GM12878 (cell line): ENCODE results near the gene VLDLR. TPM values are rescaled to one million over a fixed set of nuclear protein-coding genes. Genes with fewer than 3 reads are reported as not detected.

Source experiments
- E2F4 ChIP-seq: IDR thresholded peaks from 2 replicates; pipeline ENCODE4 v1.6.1; 2012; ENCODE audit warnings: low read depth, low read length, improper control_type of control experiment
- EZH2 ChIP-seq: IDR thresholded peaks from 2 replicates; pipeline ENCODE4 v1.6.1; 2012; ENCODE audit warnings: low read depth, mild to moderate bottlenecking, control low read depth, inconsistent platforms, low read length, borderline replicate concordance; ENCODE audit not compliant: control insufficient read depth
- FOXM1 ChIP-seq: IDR thresholded peaks from 2 replicates; pipeline ENCODE4 v1.6.1; 2012; ENCODE audit warnings: low read depth, mild to moderate bottlenecking, inconsistent platforms, low read length, moderate library complexity
- HSF1 ChIP-seq: fragments of 150-350 bp; IDR thresholded peaks from 2 replicates; pipeline ENCODE4 v1.6.1; 2014; ENCODE audit warnings: mild to moderate bottlenecking, low read depth, low read length
- IKZF2 ChIP-seq, 2 experiments: fragments of 450-650 bp; IDR thresholded peaks; 2 replicates each; pipeline ENCODE4 v1.6.1; 2017; ENCODE audit warnings: mild to moderate bottlenecking in 2 of 2, moderate library complexity in 2 of 2
- IRF4 ChIP-seq: IDR thresholded peaks from 2 replicates; pipeline ENCODE4 v1.6.1; 2011; ENCODE audit warnings: low read depth, low read length
- JUNB ChIP-seq: IDR thresholded peaks from 2 replicates; pipeline ENCODE4 v1.6.1; 2016; ENCODE audit warnings: antibody characterized with exemption, mild to moderate bottlenecking
- MAX ChIP-seq: IDR thresholded peaks from 2 replicates; pipeline ENCODE4 v1.6.1; 2012; ENCODE audit warnings: low read depth, low read length, improper control_type of control experiment
- NFIC ChIP-seq: IDR thresholded peaks from 2 replicates; pipeline ENCODE4 v1.6.1; 2012; ENCODE audit warnings: low read depth, mild to moderate bottlenecking, inconsistent platforms, low read length, moderate library complexity
- NFYB ChIP-seq: IDR thresholded peaks from 2 replicates; pipeline ENCODE4 v1.6.1; 2011; ENCODE audit warnings: low read depth, mild to moderate bottlenecking, low read length, improper control_type of control experiment, moderate library complexity; ENCODE audit not compliant: insufficient read depth
- POLR2A ChIP-seq: IDR thresholded peaks from 2 replicates; pipeline ENCODE4 v1.6.1; 2011; ENCODE audit warnings: low read depth, mild to moderate bottlenecking, low read length
- RAD21 ChIP-seq: IDR thresholded peaks from 2 replicates; pipeline ENCODE4 v1.6.1; 2011; ENCODE audit warnings: mild to moderate bottlenecking, low read depth, low read length, moderate library complexity; ENCODE audit not compliant: insufficient read depth
- RBBP5 ChIP-seq: fragments of 200-600 bp; sonication (generic); conservative IDR thresholded peaks from 2 replicates; pipeline ENCODE4 v1.6.1; 2016
- RUNX3 ChIP-seq: IDR thresholded peaks from 2 replicates; pipeline ENCODE4 v1.6.1; 2012; ENCODE audit warnings: low read length, inconsistent platforms
- SP1 ChIP-seq: IDR thresholded peaks from one replicate; pipeline ENCODE4 v1.6.1; 2011; ENCODE audit warnings: low read depth, low read length
- ZNF207 ChIP-seq: fragments of 450-650 bp; IDR thresholded peaks from 2 replicates; pipeline ENCODE4 v1.6.1; 2014; ENCODE audit warnings: antibody characterized with exemption, mild to moderate bottlenecking, borderline replicate concordance
- polyA plus RNA-seq, 11 experiments: library from polyadenylated mRNA; depleted of rRNA in 4 of 11; unstranded in 6 of 11; stranded (reverse) in 5 of 11; fragments of >200 nt; fragmentation: Nextera tagmentation in 4 of 11; fragmentation: Illumina TruSeq in 1 of 11; extraction: Ambion mirVana in 4 of 11; extraction: Trizol in 1 of 11; gene quantifications; 1 replicate in 1 of 11; 2 replicates in 10 of 11; pipeline versions ENCODE4 v1.2.1 to v1.2.3, GENCODE V29; 2011 to 2016; ENCODE audit warnings: inconsistent platforms in 2 of 11, missing spikeins in 2 of 11, low read depth in 1 of 11
- total RNA-seq, 4 experiments: library from RNA; depleted of rRNA in 3 of 4; stranded (reverse); fragments of >200 nt in 3 of 4; fragmentation: Illumina TruSeq in 1 of 4; extraction: Trizol in 1 of 4; gene quantifications; 2 replicates each; pipeline versions ENCODE4 v1.2.1 to v1.2.3, GENCODE V29; 2013 to 2021

VLDLR gene
- total and polyA plus RNA-seq, 10 of the 15 experiments (the other 5 are each of a cell fraction or from before 2014, with no cell fraction given) = 0.14 to 5.9 (median 0.57) TPM

- TF ChIP-seq E2F4 (no peak), ZNF207 (no peak), IRF4 (peak; percentile 59; the same call in 1 of the 2 replicates), POLR2A (no peak), MAX (no peak), NFYB (peak; percentile 64), RUNX3 (peak; percentile 34; the same call in 1 of the 2 replicates), IKZF2 (IDR thresholded peaks at IDR 0.05) (peak; percentile 50 to 62; a peak in 3 of 4 replicates), JUNB (no peak), SP1 (peak; percentile 38), EZH2 (no peak), RBBP5 (no peak), FOXM1 (no peak), HSF1 (no peak), RAD21 (no peak), NFIC (no peak)
- TF ChIP-seq, all 136 proteins: peak for 17
Observed at GRCh38 chr9:2697492-2697891, 75.9 kb downstream of the VLDLR start (continued).
